Stomach (tissue), 4 donors: ENCODE data around the gene DYRK1A.

Source experiments
- EP300 ChIP-seq: sonication (generic); formaldehyde crosslinking; IDR thresholded peaks from one replicate; pipeline ENCODE4 v1.6.1; 2017; ENCODE audit warnings: antibody characterized with exemption
- POLR2A ChIP-seq, 4 donors: fragments of 450-650 bp; IDR thresholded peaks; one replicate each; pipeline ENCODE4 v1.6.1; 2016; ENCODE audit warnings: antibody characterized with exemption in 4 of 4, control low read depth in 2 of 4, mild to moderate bottlenecking in 1 of 4, moderate library complexity in 1 of 4
- TF ChIP-seq, protein P1 (sequence below), 7 experiments: fragments of 450-650 bp in 4 of 7; fragments of 200-600 bp in 3 of 7; sonication (generic) in 3 of 7; IDR thresholded peaks; one replicate each; pipeline ENCODE4 v1.5.1; 2016 to 2019; ENCODE audit warnings: antibody characterized with exemption in 7 of 7, control low read depth in 2 of 7, mild to moderate bottlenecking in 1 of 7

DNA sequence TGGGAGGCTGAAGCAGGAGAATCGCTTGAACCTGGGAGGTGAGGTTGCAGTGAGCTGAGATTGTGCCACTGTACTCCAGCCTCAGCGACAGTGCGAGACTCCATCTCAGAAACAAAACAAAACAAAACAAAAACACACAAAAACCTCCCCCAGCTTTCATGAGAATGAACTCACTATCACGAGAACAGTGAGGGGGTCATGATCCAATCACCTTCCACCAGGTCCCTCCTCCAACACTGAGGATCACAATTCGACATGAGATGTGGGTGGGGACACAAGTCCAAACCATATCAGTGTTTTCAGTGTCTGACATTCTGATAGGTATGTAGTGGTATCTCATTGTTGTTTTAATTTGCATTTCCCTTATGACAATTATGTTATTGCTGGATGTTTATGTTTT lies 31.5 kb upstream of the DYRK1A start:
- TF ChIP-seq, protein P1, sequence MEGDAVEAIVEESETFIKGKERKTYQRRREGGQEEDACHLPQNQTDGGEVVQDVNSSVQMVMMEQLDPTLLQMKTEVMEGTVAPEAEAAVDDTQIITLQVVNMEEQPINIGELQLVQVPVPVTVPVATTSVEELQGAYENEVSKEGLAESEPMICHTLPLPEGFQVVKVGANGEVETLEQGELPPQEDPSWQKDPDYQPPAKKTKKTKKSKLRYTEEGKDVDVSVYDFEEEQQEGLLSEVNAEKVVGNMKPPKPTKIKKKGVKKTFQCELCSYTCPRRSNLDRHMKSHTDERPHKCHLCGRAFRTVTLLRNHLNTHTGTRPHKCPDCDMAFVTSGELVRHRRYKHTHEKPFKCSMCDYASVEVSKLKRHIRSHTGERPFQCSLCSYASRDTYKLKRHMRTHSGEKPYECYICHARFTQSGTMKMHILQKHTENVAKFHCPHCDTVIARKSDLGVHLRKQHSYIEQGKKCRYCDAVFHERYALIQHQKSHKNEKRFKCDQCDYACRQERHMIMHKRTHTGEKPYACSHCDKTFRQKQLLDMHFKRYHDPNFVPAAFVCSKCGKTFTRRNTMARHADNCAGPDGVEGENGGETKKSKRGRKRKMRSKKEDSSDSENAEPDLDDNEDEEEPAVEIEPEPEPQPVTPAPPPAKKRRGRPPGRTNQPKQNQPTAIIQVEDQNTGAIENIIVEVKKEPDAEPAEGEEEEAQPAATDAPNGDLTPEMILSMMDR (IDR thresholded peaks at IDR 0.05), result no peak
- TF ChIP-seq POLR2A (IDR thresholded peaks at IDR 0.05) (no peak), EP300 (no peak)
